Kidney epithelial cell (primary cell): ENCODE results near the gene MORN2. TPM values are rescaled to one million over a fixed set of nuclear protein-coding genes. Genes with fewer than 3 reads are reported as not detected.

Source experiments
- DNase-seq: peaks from one replicate; pipeline ENCODE4 v3.0.0-alpha.2; 2010; ENCODE audit warnings: low read depth
- H3K27me3 ChIP-seq: 2 replicates; pipeline ENCODE4 v1.6.0; 2011; ENCODE audit warnings: low read length; ENCODE audit not compliant: control insufficient read depth, insufficient read depth
- H3K36me3 ChIP-seq: 2 replicates; pipeline ENCODE4 v1.5.1; 2011; ENCODE audit warnings: low read length; ENCODE audit not compliant: control insufficient read depth, insufficient read depth
- H3K4me3 ChIP-seq: 2 replicates; pipeline ENCODE4 v1.5.1; 2011; ENCODE audit warnings: low read depth, mild to moderate bottlenecking, control low read depth, low read length
- total RNA-seq: library from RNA; depleted of rRNA; stranded (reverse); fragments of >200 nt; gene quantifications from 2 replicates; pipeline ENCODE4 v1.2.3, GENCODE V29; 2015
- TF ChIP-seq, protein P1 (sequence below): IDR thresholded peaks from 2 replicates; pipeline ENCODE4 v1.5.1; 2011; ENCODE audit warnings: mild to moderate bottlenecking, moderate library complexity, low read length, control low read depth, inconsistent platforms; ENCODE audit not compliant: insufficient read depth, poor library complexity, severe bottlenecking

The MORN2 gene
- total RNA-seq, 1 donor from 2014 or later: 22.7 TPM

GRCh38 chr2:38912619-38913018 lies 36.8 kb downstream of the MORN2 start:
- H3K27me3 ChIP-seq: no peaks in the 10 kb centered on the region
- H3K4me3 ChIP-seq: no peak overlapping the region
- no peak for DNase-seq
- TF ChIP-seq, protein P1, sequence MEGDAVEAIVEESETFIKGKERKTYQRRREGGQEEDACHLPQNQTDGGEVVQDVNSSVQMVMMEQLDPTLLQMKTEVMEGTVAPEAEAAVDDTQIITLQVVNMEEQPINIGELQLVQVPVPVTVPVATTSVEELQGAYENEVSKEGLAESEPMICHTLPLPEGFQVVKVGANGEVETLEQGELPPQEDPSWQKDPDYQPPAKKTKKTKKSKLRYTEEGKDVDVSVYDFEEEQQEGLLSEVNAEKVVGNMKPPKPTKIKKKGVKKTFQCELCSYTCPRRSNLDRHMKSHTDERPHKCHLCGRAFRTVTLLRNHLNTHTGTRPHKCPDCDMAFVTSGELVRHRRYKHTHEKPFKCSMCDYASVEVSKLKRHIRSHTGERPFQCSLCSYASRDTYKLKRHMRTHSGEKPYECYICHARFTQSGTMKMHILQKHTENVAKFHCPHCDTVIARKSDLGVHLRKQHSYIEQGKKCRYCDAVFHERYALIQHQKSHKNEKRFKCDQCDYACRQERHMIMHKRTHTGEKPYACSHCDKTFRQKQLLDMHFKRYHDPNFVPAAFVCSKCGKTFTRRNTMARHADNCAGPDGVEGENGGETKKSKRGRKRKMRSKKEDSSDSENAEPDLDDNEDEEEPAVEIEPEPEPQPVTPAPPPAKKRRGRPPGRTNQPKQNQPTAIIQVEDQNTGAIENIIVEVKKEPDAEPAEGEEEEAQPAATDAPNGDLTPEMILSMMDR: no peak
- H3K36me3 ChIP-seq: no peaks in the 10 kb centered on the region

DNA sequence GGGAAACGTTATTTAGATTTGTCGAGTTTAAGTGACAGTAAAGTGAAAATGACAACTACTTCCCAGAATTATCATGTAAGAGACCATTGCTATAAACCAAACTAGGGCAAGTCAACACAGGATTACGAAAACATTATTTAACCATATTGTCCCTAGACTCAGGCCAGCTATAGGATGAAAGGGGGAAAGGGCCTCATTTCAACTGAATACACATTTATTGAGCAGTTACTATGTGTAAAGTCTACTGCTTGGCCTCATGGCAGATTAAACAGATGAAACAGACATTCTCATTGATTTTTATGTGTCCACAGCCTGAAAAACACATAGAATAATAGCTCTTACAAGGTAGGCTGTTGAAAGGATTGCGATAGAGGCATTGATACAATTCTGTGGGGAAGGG lies 46.6 kb downstream of the MORN2 start:
- Histone ChIP-seq H3K36me3 (no peaks in the 10 kb centered on the region), H3K27me3 (no peaks in the 10 kb centered on the region), H3K4me3 (no peak overlapping the region)
- no peak for DNase-seq
- TF ChIP-seq, protein P1: no peak

- Histone ChIP-seq H3K4me3 (no peak overlapping the region), H3K36me3 (no peaks in the 10 kb centered on the region), H3K27me3 (no peaks in the 10 kb centered on the region)
- TF ChIP-seq, protein P1: no peak
- DNase-seq: no peak
Observed at GRCh38 chr2:38922902-38923301, 47.1 kb downstream of the MORN2 start.

GRCh38 chr2:38925982-38926381 lies 50.2 kb downstream of the MORN2 start:
- TF ChIP-seq, protein P1: no peak
- DNase-seq: no peak
- Histone ChIP-seq H3K36me3 (no peaks in the 10 kb centered on the region), H3K27me3 (no peaks in the 10 kb centered on the region), H3K4me3 (no peak overlapping the region)

- TF ChIP-seq, protein P1: no peak
- Histone ChIP-seq H3K36me3 (no peaks in the 10 kb centered on the region), H3K4me3 (no peak overlapping the region), H3K27me3 (no peaks in the 10 kb centered on the region)
- no peak for DNase-seq
Observed at GRCh38 chr2:38930600-38930999, 54.8 kb downstream of the MORN2 start.

Other genes with a start within 250 kb of the MORN2 start
- gene GALM, start 209.9 kb upstream of the MORN2 start, total RNA-seq: 10.1 and 11.1 TPM in 2 replicates
- gene SRSF7, start 124.6 kb upstream of the MORN2 start, total RNA-seq: 67.6 and 73.8 TPM in 2 replicates
- gene GEMIN6, start 97.8 kb upstream of the MORN2 start, total RNA-seq: 3.7 and 7.1 TPM in 2 replicates
- gene DHX57, start within 50 bp of the MORN2 start, total RNA-seq: 12.5 and 15.1 TPM in 2 replicates
- gene ARHGEF33, start 13.9 kb downstream of the MORN2 start, total RNA-seq: 0.14 and 0.46 TPM in 2 replicates
- gene SOS1, start 245.1 kb downstream of the MORN2 start, total RNA-seq: 16.4 and 18.7 TPM in 2 replicates